Left lobe of liver (tissue), 2 donors: ENCODE measurements around the gene LGALS3BP. TPM values are rescaled to one million over a fixed set of nuclear protein-coding genes. Genes with fewer than 3 reads are reported as not detected.

Experiments
- ATAC-seq: fragments of 200-7000 bp; cut with Tn5 transposase; one replicate; pipeline ENCODE4 v1.9.1; 2020; ENCODE audit warnings: mild to moderate bottlenecking, moderate library complexity
- DNase-seq: peaks from one replicate; pipeline ENCODE4 v3.0.0-alpha.2; 2020; ENCODE audit warnings: low spot score
- total RNA-seq: library from RNA; stranded (reverse); gene quantifications from one replicate; pipeline ENCODE4 v1.2.1, GENCODE V29; 2021
- donor health status: DM: no; HTN: no; CAD: no; lungs with moderate emphysema.
- donor health status: DM: no; HTN: yes; CAD: no.

LGALS3BP gene
- total RNA-seq, 1 donor from 2014 or later, result 141 TPM

GRCh38 chr17:79014158-79014758 is 34.5 kb upstream of the LGALS3BP start:
- no peak for ATAC-seq
- DNase-seq, result no peak

- DNase-seq, result no peak
- ATAC-seq, result no peak
Observed at GRCh38 chr17:79012563-79013134, 32.9 kb upstream of the LGALS3BP start.

GRCh38 chr17:79011451-79012147 is 31.9 kb upstream of the LGALS3BP start:
- ATAC-seq, result no peak
- no peak for DNase-seq

GRCh38 chr17:79010304-79010646 is 30.6 kb upstream of the LGALS3BP start:
- ATAC-seq, result no peak
- DNase-seq, result no peak

- DNase-seq, result peak; percentile 86
- ATAC-seq, result peak; percentile 97
Observed at GRCh38 chr17:79009397-79010303, 29.9 kb upstream of the LGALS3BP start, which contains the start of gene CANT1. TSS of gene CANT1 (minus strand) at chr17:79009764. CDS start at chr17:78997622, 12,142 bp downstream.

- no peak for DNase-seq
- ATAC-seq, result no peak
Observed at GRCh38 chr17:79008666-79009387, 29.1 kb upstream of the LGALS3BP start.

- ATAC-seq, result no peak
- DNase-seq, result no peak
Observed at GRCh38 chr17:79007504-79008381, 28.0 kb upstream of the LGALS3BP start.

GRCh38 chr17:79006794-79007503 is 27.2 kb upstream of the LGALS3BP start:
- no peak for ATAC-seq
- no peak for DNase-seq

- no peak for DNase-seq
- ATAC-seq, result no peak
Observed at GRCh38 chr17:79006046-79006445, 26.3 kb upstream of the LGALS3BP start.

- DNase-seq (no peak), ATAC-seq (no peak)
Observed at GRCh38 chr17:79005063-79005861, 25.5 kb upstream of the LGALS3BP start.

GRCh38 chr17:79003661-79004411 is 24.1 kb upstream of the LGALS3BP start:
- DNase-seq (no peak), ATAC-seq (no peak)

- no peak for ATAC-seq
- DNase-seq, result peak; percentile 29
Observed at GRCh38 chr17:79002796-79003593, 23.3 kb upstream of the LGALS3BP start.

- DNase-seq (peak; percentile 34), ATAC-seq (no peak)
Observed at GRCh38 chr17:79002291-79002690, 22.6 kb upstream of the LGALS3BP start.

GRCh38 chr17:79001190-79002020 is 21.7 kb upstream of the LGALS3BP start:
- DNase-seq (peak; percentile 37), ATAC-seq (no peak)

GRCh38 chr17:79000396-79001189 is 20.9 kb upstream of the LGALS3BP start:
- DNase-seq (peak; percentile 40), ATAC-seq (no peak)
